Sigmoid colon (tissue), 4 donors: ENCODE results near the gene YBX1.

Experiments used
- EP300 ChIP-seq, 4 donors: sonication (generic); formaldehyde crosslinking; IDR thresholded peaks; one replicate each; pipeline ENCODE4 v1.6.1; 2017; ENCODE audit warnings: antibody characterized with exemption in 4 of 4
- TF ChIP-seq, protein P1 (sequence below), 4 experiments: fragments of 450-650 bp in 3 of 4; fragments of 200-600 bp in 1 of 4; IDR thresholded peaks; one replicate each; pipeline ENCODE4 v1.5.1; 2016 to 2019; ENCODE audit warnings: antibody characterized with exemption in 4 of 4, mild to moderate bottlenecking in 3 of 4, moderate library complexity in 2 of 4

DNA sequence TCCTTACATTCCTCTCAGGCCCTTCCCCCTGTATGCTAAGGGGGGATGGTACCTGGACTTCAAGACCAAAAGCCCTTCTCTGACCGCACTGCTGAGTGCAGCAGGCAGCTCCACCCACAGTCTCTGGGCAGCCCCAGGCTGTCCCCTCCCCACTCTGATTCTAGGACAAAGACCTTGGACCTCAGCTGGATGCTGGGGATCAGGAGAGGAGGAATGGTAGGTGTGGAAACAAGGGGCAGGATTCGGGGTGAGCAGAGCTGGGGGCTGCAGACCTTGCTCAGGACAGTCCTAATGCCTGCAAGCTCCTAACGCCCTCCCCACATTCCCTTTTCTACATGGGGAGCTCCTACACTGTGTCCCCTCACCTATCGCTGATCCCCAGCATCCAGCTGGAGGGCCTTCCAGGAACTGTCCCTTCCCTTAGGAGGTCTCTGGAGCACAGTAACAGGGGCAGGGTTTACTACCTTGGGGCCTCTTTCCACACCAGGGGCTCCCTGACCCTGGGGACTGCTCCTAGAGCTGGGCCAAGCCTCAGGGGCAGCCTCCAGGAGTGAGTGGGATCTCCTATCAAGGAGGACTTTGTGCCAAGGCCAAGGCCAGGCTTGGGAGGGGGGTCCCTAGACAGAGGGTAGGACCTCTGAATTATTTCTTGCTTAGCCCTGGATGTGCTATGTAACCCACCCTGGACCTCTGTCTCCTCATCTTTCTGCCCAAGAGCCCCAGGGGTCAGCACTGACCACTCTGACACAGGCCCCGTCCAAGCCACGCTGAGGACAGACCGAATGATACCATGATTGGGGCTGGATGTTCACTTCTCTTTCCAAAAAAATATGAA is 52.2 kb downstream of the YBX1 start:
- TF ChIP-seq EP300 (IDR thresholded peaks at IDR 0.05): no peak
- TF ChIP-seq, protein P1, sequence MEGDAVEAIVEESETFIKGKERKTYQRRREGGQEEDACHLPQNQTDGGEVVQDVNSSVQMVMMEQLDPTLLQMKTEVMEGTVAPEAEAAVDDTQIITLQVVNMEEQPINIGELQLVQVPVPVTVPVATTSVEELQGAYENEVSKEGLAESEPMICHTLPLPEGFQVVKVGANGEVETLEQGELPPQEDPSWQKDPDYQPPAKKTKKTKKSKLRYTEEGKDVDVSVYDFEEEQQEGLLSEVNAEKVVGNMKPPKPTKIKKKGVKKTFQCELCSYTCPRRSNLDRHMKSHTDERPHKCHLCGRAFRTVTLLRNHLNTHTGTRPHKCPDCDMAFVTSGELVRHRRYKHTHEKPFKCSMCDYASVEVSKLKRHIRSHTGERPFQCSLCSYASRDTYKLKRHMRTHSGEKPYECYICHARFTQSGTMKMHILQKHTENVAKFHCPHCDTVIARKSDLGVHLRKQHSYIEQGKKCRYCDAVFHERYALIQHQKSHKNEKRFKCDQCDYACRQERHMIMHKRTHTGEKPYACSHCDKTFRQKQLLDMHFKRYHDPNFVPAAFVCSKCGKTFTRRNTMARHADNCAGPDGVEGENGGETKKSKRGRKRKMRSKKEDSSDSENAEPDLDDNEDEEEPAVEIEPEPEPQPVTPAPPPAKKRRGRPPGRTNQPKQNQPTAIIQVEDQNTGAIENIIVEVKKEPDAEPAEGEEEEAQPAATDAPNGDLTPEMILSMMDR (IDR thresholded peaks at IDR 0.05): no peak
